ENCODE results near the gene GSC2. TPM values are rescaled to one million over a fixed set of nuclear protein-coding genes. Genes with fewer than 3 reads are reported as not detected.

Gene GSC2
- total RNA-seq (not detected), polyA plus RNA-seq (not detected)
- long read RNA-seq, donor 1 = 0 reads
- long read RNA-seq, donor 2 = 0 reads
- long read RNA-seq, donor 3 = 0 reads
- long read RNA-seq, donor 4 = 0 reads
- long read RNA-seq, donor 5 = 0 reads
- long read RNA-seq, donor 6 = 0 reads
- long read RNA-seq, donor 7 = 0 reads
- long read RNA-seq, donor 8 = 0 reads
- long read RNA-seq, donor 9 = 0 reads
- long read RNA-seq, donor 10 = 0 reads

GRCh38 chr22:19149991-19150390 is at the start of gene GSC2:
Gene GSC2, minus strand, starts transcription at chr22:19150292. Its CDS starts 9 bp downstream, at chr22:19150283.
- DNase-seq = no peak
- Histone ChIP-seq H3K36me3 (replicated peaks in 1 of 2) (no peaks in the 10 kb centered on the region), H3K9me3 (replicated peaks in 1 of 3) (no peaks in the 10 kb centered on the region), H3K27ac (no peak within 1 kb of the TSS), H3K4me1 (replicated peaks in 1 of 2) (peaks cover 0 to 5% of the 10 kb centered on the region in 2 donors), H3K4me3 (no peak within 1 kb of the TSS), H3K27me3 (peaks cover 41% of the 10 kb centered on the region)
- 1 to 4% (median 2%) methylated on average over 11 to 59 of the region's 59 CpGs; no CpG with 5 or more reads in 1 of the 4 donors for WGBS, 4 donors
- intact Hi-C loops (cut with DNase I) = loop anchor here in 1 of 2 donors (10.0 kb wide), 1 partner anchor 485 kb away; no protein-coding TSS in a partner anchor
- TF ChIP-seq, protein P1, sequence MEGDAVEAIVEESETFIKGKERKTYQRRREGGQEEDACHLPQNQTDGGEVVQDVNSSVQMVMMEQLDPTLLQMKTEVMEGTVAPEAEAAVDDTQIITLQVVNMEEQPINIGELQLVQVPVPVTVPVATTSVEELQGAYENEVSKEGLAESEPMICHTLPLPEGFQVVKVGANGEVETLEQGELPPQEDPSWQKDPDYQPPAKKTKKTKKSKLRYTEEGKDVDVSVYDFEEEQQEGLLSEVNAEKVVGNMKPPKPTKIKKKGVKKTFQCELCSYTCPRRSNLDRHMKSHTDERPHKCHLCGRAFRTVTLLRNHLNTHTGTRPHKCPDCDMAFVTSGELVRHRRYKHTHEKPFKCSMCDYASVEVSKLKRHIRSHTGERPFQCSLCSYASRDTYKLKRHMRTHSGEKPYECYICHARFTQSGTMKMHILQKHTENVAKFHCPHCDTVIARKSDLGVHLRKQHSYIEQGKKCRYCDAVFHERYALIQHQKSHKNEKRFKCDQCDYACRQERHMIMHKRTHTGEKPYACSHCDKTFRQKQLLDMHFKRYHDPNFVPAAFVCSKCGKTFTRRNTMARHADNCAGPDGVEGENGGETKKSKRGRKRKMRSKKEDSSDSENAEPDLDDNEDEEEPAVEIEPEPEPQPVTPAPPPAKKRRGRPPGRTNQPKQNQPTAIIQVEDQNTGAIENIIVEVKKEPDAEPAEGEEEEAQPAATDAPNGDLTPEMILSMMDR (IDR thresholded peaks at IDR 0.05) = no peak
- TF ChIP-seq POLR2A (IDR thresholded peaks at IDR 0.05) = no peak

GRCh38 chr22:19199479-19199878 is 49.4 kb upstream of the GSC2 start:
- Histone ChIP-seq H3K36me3 (replicated peaks in 1 of 2) (no peaks in the 10 kb centered on the region), H3K4me1 (replicated peaks in 1 of 2) (no peaks in the 10 kb centered on the region), H3K4me3 (no peak overlapping the region), H3K27me3 (no peaks in the 10 kb centered on the region), H3K9me3 (replicated peaks in 1 of 3) (no peaks in the 10 kb centered on the region), H3K27ac (no peak overlapping the region)
- TF ChIP-seq POLR2A (IDR thresholded peaks at IDR 0.05) = no peak
- TF ChIP-seq, protein P1 (IDR thresholded peaks at IDR 0.05) = no peak
- WGBS, 4 donors = 89 to 94% (median 89%) methylated on average over 8 of the region's 8 CpGs
- no peak for DNase-seq
- intact Hi-C loops (cut with DNase I) = no loop called here

- Histone ChIP-seq H3K36me3 (replicated peaks in 1 of 2) (no peaks in the 10 kb centered on the region), H3K4me1 (replicated peaks in 1 of 2) (no peaks in the 10 kb centered on the region), H3K4me3 (no peak overlapping the region), H3K9me3 (replicated peaks in 1 of 3) (no peaks in the 10 kb centered on the region), H3K27ac (no peak overlapping the region), H3K27me3 (no peaks in the 10 kb centered on the region)
- WGBS, 4 donors = 92 to 98% (median 95%) methylated on average over 10 of the region's 10 CpGs
- no peak for DNase-seq
- intact Hi-C loops (cut with DNase I) = no loop called here
- TF ChIP-seq POLR2A (IDR thresholded peaks at IDR 0.05) = no peak
- TF ChIP-seq, protein P1 (IDR thresholded peaks at IDR 0.05) = no peak
Measured at GRCh38 chr22:19197997-19198865, 48.1 kb upstream of the GSC2 start.

DNA sequence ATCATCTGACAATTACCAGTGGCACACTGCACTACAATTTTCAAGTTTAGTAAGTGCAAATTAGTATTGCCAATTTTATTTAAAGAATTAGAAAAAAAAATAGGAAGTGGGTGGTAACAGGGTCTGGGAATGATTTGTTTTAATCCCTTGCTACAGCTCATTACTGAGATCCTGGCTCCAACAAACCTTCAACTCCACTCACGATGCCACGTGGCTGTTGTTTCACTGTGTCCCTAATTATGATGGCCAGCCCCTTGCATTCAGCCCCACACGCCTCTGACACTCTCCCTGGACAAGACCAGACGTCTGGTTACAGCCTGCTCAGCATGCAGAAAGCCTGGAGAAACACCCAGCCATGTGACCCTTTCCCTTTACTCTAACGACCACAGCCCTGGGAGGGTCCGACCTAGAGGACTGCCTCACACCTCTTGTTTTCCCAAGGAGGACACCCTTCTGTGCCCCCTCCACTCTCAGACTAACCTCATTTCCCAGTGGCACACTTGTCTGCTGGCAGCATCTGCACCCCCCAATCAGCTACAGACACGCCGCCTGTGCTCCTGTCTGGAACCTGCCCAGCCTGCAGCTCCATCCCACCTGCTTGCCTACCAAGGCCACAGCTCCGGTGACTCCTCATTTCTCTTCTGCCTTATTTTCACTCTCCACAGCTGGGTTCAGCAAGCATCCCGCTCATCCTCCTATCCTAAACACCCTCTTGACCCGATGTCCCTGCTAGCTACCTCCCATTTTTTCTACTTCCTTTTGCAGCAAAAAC is 46.9 kb upstream of the GSC2 start:
- intact Hi-C loops (cut with DNase I) = no loop called here
- no peaks in the 10 kb centered on the region for H3K36me3 ChIP-seq (replicated peaks in 1 of 2)

More for the DNA sequence above, 46.9 kb upstream of the GSC2 start:
- Histone ChIP-seq H3K27ac (no peak overlapping the region), H3K4me1 (replicated peaks in 1 of 2) (no peaks in the 10 kb centered on the region), H3K27me3 (no peaks in the 10 kb centered on the region), H3K4me3 (no peak overlapping the region), H3K9me3 (replicated peaks in 1 of 3) (no peaks in the 10 kb centered on the region)
- DNase-seq = no peak
- WGBS, 4 donors = 78 to 91% (median 83%) methylated on average over 11 of the region's 11 CpGs
- TF ChIP-seq, protein P1 (IDR thresholded peaks at IDR 0.05) = no peak
- no peak for TF ChIP-seq POLR2A (IDR thresholded peaks at IDR 0.05)

Data from adrenal gland (tissue), 19 donors.